DOHH2 (cell line): Measurements from ENCODE around the gene OR6N1.

ENCODE experiments used
- EZH2phosphoT487 ChIP-seq: fragments of 200-600 bp; sonication (generic); IDR thresholded peaks from 2 replicates; pipeline ENCODE4 v1.6.1; 2017; ENCODE audit warnings: borderline replicate concordance, mild to moderate bottlenecking, antibody characterized with exemption, low read length, moderate library complexity, mixed read lengths
- TF ChIP-seq, protein P1 (sequence below): fragments of 200-600 bp; sonication (generic); IDR thresholded peaks from one replicate; pipeline ENCODE4 v1.5.1; 2014; ENCODE audit warnings: antibody characterized with exemption, mild to moderate bottlenecking, low read depth, low read length; ENCODE audit not compliant: poor library complexity, severe bottlenecking

- TF ChIP-seq, protein P1, sequence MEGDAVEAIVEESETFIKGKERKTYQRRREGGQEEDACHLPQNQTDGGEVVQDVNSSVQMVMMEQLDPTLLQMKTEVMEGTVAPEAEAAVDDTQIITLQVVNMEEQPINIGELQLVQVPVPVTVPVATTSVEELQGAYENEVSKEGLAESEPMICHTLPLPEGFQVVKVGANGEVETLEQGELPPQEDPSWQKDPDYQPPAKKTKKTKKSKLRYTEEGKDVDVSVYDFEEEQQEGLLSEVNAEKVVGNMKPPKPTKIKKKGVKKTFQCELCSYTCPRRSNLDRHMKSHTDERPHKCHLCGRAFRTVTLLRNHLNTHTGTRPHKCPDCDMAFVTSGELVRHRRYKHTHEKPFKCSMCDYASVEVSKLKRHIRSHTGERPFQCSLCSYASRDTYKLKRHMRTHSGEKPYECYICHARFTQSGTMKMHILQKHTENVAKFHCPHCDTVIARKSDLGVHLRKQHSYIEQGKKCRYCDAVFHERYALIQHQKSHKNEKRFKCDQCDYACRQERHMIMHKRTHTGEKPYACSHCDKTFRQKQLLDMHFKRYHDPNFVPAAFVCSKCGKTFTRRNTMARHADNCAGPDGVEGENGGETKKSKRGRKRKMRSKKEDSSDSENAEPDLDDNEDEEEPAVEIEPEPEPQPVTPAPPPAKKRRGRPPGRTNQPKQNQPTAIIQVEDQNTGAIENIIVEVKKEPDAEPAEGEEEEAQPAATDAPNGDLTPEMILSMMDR: no peak
- TF ChIP-seq EZH2phosphoT487: no peak
These were observed 37.9 kb upstream of the OR6N1 start for GRCh38 chr1:158809862-158810261.
